ENCODE data around the gene LRRTM3.

Gene LRRTM3

GRCh38 chr10:66931949-66932343, 6.1 kb downstream of the LRRTM3 start:
- Histone ChIP-seq H3K9ac (ENCODE audit: low read depth, low read length) (no peak overlapping the region), H3K4me3 (ENCODE audit: low read length) (no peak overlapping the region), H3K36me3 (ENCODE audit: insufficient read depth, low read length) (no peaks in the 10 kb centered on the region), H3K27me3 (ENCODE audit: insufficient read depth, low read length) (peaks cover 28% of the 10 kb centered on the region), H3K4me1 (ENCODE audit: insufficient read depth, low read length) (peaks cover 30% of the 10 kb centered on the region), H3K27ac (ENCODE audit: low read depth, low read length) (no peak overlapping the region), H3K9me3 (ENCODE audit: insufficient read depth, low read depth, low read length) (no peaks in the 10 kb centered on the region)
- 71% methylated on average over 3 of the region's 3 CpGs for WGBS

- Histone ChIP-seq H3K9ac (ENCODE audit: low read depth, low read length) (no peak overlapping the region), H3K36me3 (ENCODE audit: insufficient read depth, low read length) (no peaks in the 10 kb centered on the region), H3K4me3 (ENCODE audit: low read length) (no peak overlapping the region), H3K27me3 (ENCODE audit: insufficient read depth, low read length) (peaks cover under 1% of the 10 kb centered on the region), H3K27ac (ENCODE audit: low read depth, low read length) (no peak overlapping the region), H3K9me3 (ENCODE audit: insufficient read depth, low read depth, low read length) (no peaks in the 10 kb centered on the region), H3K4me1 (ENCODE audit: insufficient read depth, low read length) (peaks cover 7% of the 10 kb centered on the region)
Measured at GRCh38 chr10:66934711-66935110, 8.9 kb downstream of the LRRTM3 start.

- Histone ChIP-seq H3K27me3 (ENCODE audit: insufficient read depth, low read length) (no peaks in the 10 kb centered on the region), H3K4me3 (ENCODE audit: low read length) (no peak overlapping the region), H3K36me3 (ENCODE audit: insufficient read depth, low read length) (no peaks in the 10 kb centered on the region), H3K9ac (ENCODE audit: low read depth, low read length) (no peak overlapping the region), H3K4me1 (ENCODE audit: insufficient read depth, low read length) (no peaks in the 10 kb centered on the region), H3K9me3 (ENCODE audit: insufficient read depth, low read depth, low read length) (no peaks in the 10 kb centered on the region), H3K27ac (ENCODE audit: low read depth, low read length) (no peak overlapping the region)
- 94% methylated on average over 3 of the region's 3 CpGs for WGBS
Measured at GRCh38 chr10:66940965-66941364, 15.1 kb downstream of the LRRTM3 start.

- Histone ChIP-seq H3K4me3 (ENCODE audit: low read length) (no peak overlapping the region), H3K9ac (ENCODE audit: low read depth, low read length) (no peak overlapping the region), H3K27ac (ENCODE audit: low read depth, low read length) (no peak overlapping the region), H3K4me1 (ENCODE audit: insufficient read depth, low read length) (no peaks in the 10 kb centered on the region), H3K36me3 (ENCODE audit: insufficient read depth, low read length) (no peaks in the 10 kb centered on the region), H3K9me3 (ENCODE audit: insufficient read depth, low read depth, low read length) (no peaks in the 10 kb centered on the region), H3K27me3 (ENCODE audit: insufficient read depth, low read length) (no peaks in the 10 kb centered on the region)
- 92% methylated on average over 5 of the region's 5 CpGs for WGBS
Measured at GRCh38 chr10:66941491-66941890, 15.7 kb downstream of the LRRTM3 start.

GRCh38 chr10:66942407-66942806, 16.6 kb downstream of the LRRTM3 start:
- no peak overlapping the region for H3K9ac ChIP-seq (ENCODE audit: low read depth, low read length)
- no peak overlapping the region for H3K4me3 ChIP-seq (ENCODE audit: low read length)
- H3K27ac ChIP-seq (ENCODE audit: low read depth, low read length) = no peak overlapping the region
- H3K4me1 ChIP-seq (ENCODE audit: insufficient read depth, low read length) = no peaks in the 10 kb centered on the region
- H3K9me3 ChIP-seq (ENCODE audit: insufficient read depth, low read depth, low read length) = no peaks in the 10 kb centered on the region
- H3K36me3 ChIP-seq (ENCODE audit: insufficient read depth, low read length) = no peaks in the 10 kb centered on the region
- no peaks in the 10 kb centered on the region for H3K27me3 ChIP-seq (ENCODE audit: insufficient read depth, low read length)
- WGBS = no CpG with 5 or more reads among the region's 1 CpG

- WGBS = no CpG with 5 or more reads among the region's 2 CpGs
- no peaks in the 10 kb centered on the region for H3K27me3 ChIP-seq (ENCODE audit: insufficient read depth, low read length)
- H3K27ac ChIP-seq (ENCODE audit: low read depth, low read length) = no peak overlapping the region
Measured at GRCh38 chr10:66943590-66943989, 17.8 kb downstream of the LRRTM3 start.

GRCh38 chr10:66951896-66952295, 26.1 kb downstream of the LRRTM3 start:
- no peak overlapping the region for H3K27ac ChIP-seq (ENCODE audit: low read depth, low read length)
- H3K36me3 ChIP-seq (ENCODE audit: insufficient read depth, low read length) = no peaks in the 10 kb centered on the region
- H3K27me3 ChIP-seq (ENCODE audit: insufficient read depth, low read length) = no peaks in the 10 kb centered on the region
- no peaks in the 10 kb centered on the region for H3K4me1 ChIP-seq (ENCODE audit: insufficient read depth, low read length)
- H3K4me3 ChIP-seq (ENCODE audit: low read length) = no peak overlapping the region
- H3K9me3 ChIP-seq (ENCODE audit: insufficient read depth, low read depth, low read length) = no peaks in the 10 kb centered on the region
- 91% methylated on average over 2 of the region's 2 CpGs for WGBS
- no peak overlapping the region for H3K9ac ChIP-seq (ENCODE audit: low read depth, low read length)

More at GRCh38 chr10:66943590-66943989, 17.8 kb downstream of the LRRTM3 start:
- H3K4me1 ChIP-seq (ENCODE audit: insufficient read depth, low read length) = no peaks in the 10 kb centered on the region
- no peak overlapping the region for H3K4me3 ChIP-seq (ENCODE audit: low read length)
- no peaks in the 10 kb centered on the region for H3K9me3 ChIP-seq (ENCODE audit: insufficient read depth, low read depth, low read length)
- H3K36me3 ChIP-seq (ENCODE audit: insufficient read depth, low read length) = no peaks in the 10 kb centered on the region
- no peak overlapping the region for H3K9ac ChIP-seq (ENCODE audit: low read depth, low read length)

- WGBS = 97% methylated on average over 2 of the region's 2 CpGs
- Histone ChIP-seq H3K9ac (ENCODE audit: low read depth, low read length) (no peak overlapping the region), H3K36me3 (ENCODE audit: insufficient read depth, low read length) (no peaks in the 10 kb centered on the region), H3K9me3 (ENCODE audit: insufficient read depth, low read depth, low read length) (no peaks in the 10 kb centered on the region), H3K27me3 (ENCODE audit: insufficient read depth, low read length) (no peaks in the 10 kb centered on the region), H3K27ac (ENCODE audit: low read depth, low read length) (no peak overlapping the region), H3K4me3 (ENCODE audit: low read length) (no peak overlapping the region), H3K4me1 (ENCODE audit: insufficient read depth, low read length) (no peaks in the 10 kb centered on the region)
Measured at GRCh38 chr10:66958466-66958865, 32.6 kb downstream of the LRRTM3 start.

- WGBS = 87% methylated on average over 4 of the region's 4 CpGs
- H3K9ac ChIP-seq (ENCODE audit: low read depth, low read length) = no peak overlapping the region
- H3K27ac ChIP-seq (ENCODE audit: low read depth, low read length) = no peak overlapping the region
- H3K4me3 ChIP-seq (ENCODE audit: low read length) = no peak overlapping the region
- no peaks in the 10 kb centered on the region for H3K9me3 ChIP-seq (ENCODE audit: insufficient read depth, low read depth, low read length)
- H3K27me3 ChIP-seq (ENCODE audit: insufficient read depth, low read length) = no peaks in the 10 kb centered on the region
- H3K36me3 ChIP-seq (ENCODE audit: insufficient read depth, low read length) = no peaks in the 10 kb centered on the region
- H3K4me1 ChIP-seq (ENCODE audit: insufficient read depth, low read length) = no peaks in the 10 kb centered on the region
Measured at GRCh38 chr10:66964946-66965345, 39.1 kb downstream of the LRRTM3 start.

- 95% methylated on average over 4 of the region's 4 CpGs for WGBS
Measured at GRCh38 chr10:66980246-66980815, 54.5 kb downstream of the LRRTM3 start.

GRCh38 chr10:66981361-66982052, 55.7 kb downstream of the LRRTM3 start:
- Histone ChIP-seq H3K27ac (ENCODE audit: low read depth, low read length) (no peak overlapping the region), H3K4me3 (ENCODE audit: low read length) (no peak overlapping the region), H3K9ac (ENCODE audit: low read depth, low read length) (no peak overlapping the region), H3K4me1 (ENCODE audit: insufficient read depth, low read length) (no peaks in the 10 kb centered on the region), H3K36me3 (ENCODE audit: insufficient read depth, low read length) (no peaks in the 10 kb centered on the region), H3K27me3 (ENCODE audit: insufficient read depth, low read length) (no peaks in the 10 kb centered on the region), H3K9me3 (ENCODE audit: insufficient read depth, low read depth, low read length) (no peaks in the 10 kb centered on the region)
- 96% methylated on average over 3 of the region's 3 CpGs for WGBS

More at GRCh38 chr10:66980246-66980815, 54.5 kb downstream of the LRRTM3 start:
- Histone ChIP-seq H3K4me1 (ENCODE audit: insufficient read depth, low read length) (no peaks in the 10 kb centered on the region), H3K36me3 (ENCODE audit: insufficient read depth, low read length) (no peaks in the 10 kb centered on the region), H3K27me3 (ENCODE audit: insufficient read depth, low read length) (no peaks in the 10 kb centered on the region), H3K9me3 (ENCODE audit: insufficient read depth, low read depth, low read length) (no peaks in the 10 kb centered on the region), H3K4me3 (ENCODE audit: low read length) (no peak overlapping the region), H3K27ac (ENCODE audit: low read depth, low read length) (no peak overlapping the region), H3K9ac (ENCODE audit: low read depth, low read length) (no peak overlapping the region)

- H3K9ac ChIP-seq (ENCODE audit: low read depth, low read length) = no peak overlapping the region
- no peaks in the 10 kb centered on the region for H3K9me3 ChIP-seq (ENCODE audit: insufficient read depth, low read depth, low read length)
- no peaks in the 10 kb centered on the region for H3K27me3 ChIP-seq (ENCODE audit: insufficient read depth, low read length)
- H3K4me3 ChIP-seq (ENCODE audit: low read length) = no peak overlapping the region
- no peaks in the 10 kb centered on the region for H3K4me1 ChIP-seq (ENCODE audit: insufficient read depth, low read length)
- no peaks in the 10 kb centered on the region for H3K36me3 ChIP-seq (ENCODE audit: insufficient read depth, low read length)
- no peak overlapping the region for H3K27ac ChIP-seq (ENCODE audit: low read depth, low read length)
- WGBS = 94% methylated on average over 1 of the region's 1 CpG
Measured at GRCh38 chr10:66982053-66982420, 56.2 kb downstream of the LRRTM3 start.

All from HUES64 (cell line).